Endothelial cell of umbilical vein (primary cell): ENCODE results near the gene MYOF. TPM values are rescaled to one million over a fixed set of nuclear protein-coding genes. Genes with fewer than 3 reads are reported as not detected.

Source experiments
- BruUV-seq: library from RNA; stranded (reverse); fragments of 400-500 nt; replicated peaks from 2 replicates; lab custom pipeline; 2021; lab: Mats Ljungman, UMichigan
- CTCF ChIA-PET: fragments of 300-600, 350-600 bp; sonication (Branson Sonifier 250); formaldehyde crosslinking; loops from one replicate; lab custom pipeline; 2021; ENCODE audit warnings: antibody characterized with exemption, inconsistent platforms; lab: Charles Lee
- POLR2A ChIA-PET: fragments of 300-600, 350-600 bp; sonication (Branson Sonifier 250); formaldehyde crosslinking; loops from one replicate; lab custom pipeline; 2021; ENCODE audit warnings: antibody characterized with exemption, inconsistent platforms; lab: Charles Lee
- DNase-seq: peaks from one replicate; pipeline ENCODE4 v3.0.0-alpha.2; 2011; ENCODE audit warnings: low read depth, low spot score
- FAIRE-seq: peaks from 2 replicates; lab custom pipeline; 2011; peaks lifted over from hg19 to GRCh38; lab: Jason Lieb, UNC
- H2AFZ ChIP-seq: 2 replicates; pipeline ENCODE4 v1.6.0; 2012; ENCODE audit warnings: low read depth, low read length, control low read depth, inconsistent platforms
- H3K27ac ChIP-seq: 2 replicates; pipeline ENCODE4 v1.5.1; 2011; ENCODE audit warnings: low read depth, mild to moderate bottlenecking, control low read depth, low read length, moderate library complexity; ENCODE audit not compliant: insufficient read depth
- H3K27me3 ChIP-seq, 2 experiments: 2 replicates each; pipeline versions ENCODE4 v1.6.0 to v1.6.1; 2011; ENCODE audit warnings: low read length in 2 of 2, mixed read lengths in 1 of 2; ENCODE audit not compliant: control insufficient read depth in 2 of 2, insufficient read depth in 2 of 2
- H3K36me3 ChIP-seq, 2 experiments: 2 replicates in 1 of 2; 3 replicates in 1 of 2; pipeline ENCODE4 v1.5.1; 2011; ENCODE audit warnings: low read length in 2 of 2, mild to moderate bottlenecking in 1 of 2, moderate library complexity in 1 of 2; ENCODE audit not compliant: control insufficient read depth in 2 of 2, insufficient read depth in 2 of 2; ENCODE audit errors: extremely low read depth in 1 of 2
- H3K4me1 ChIP-seq: 3 replicates; pipeline ENCODE4 v1.5.1; 2011; ENCODE audit warnings: mild to moderate bottlenecking, low read length; ENCODE audit not compliant: control insufficient read depth, insufficient read depth; ENCODE audit errors: extremely low read depth
- H3K4me2 ChIP-seq: 2 replicates; pipeline ENCODE4 v1.6.1; 2011; ENCODE audit warnings: low read length, control low read depth, mixed read lengths; ENCODE audit not compliant: insufficient read depth
- H3K4me3 ChIP-seq, 3 experiments: fragments of 200-600 bp in 1 of 3; sonication (generic), shearing (Covaris generic) in 1 of 3; replicated peaks in 1 of 3; 2 replicates each; pipeline ENCODE4 v1.5.1; 2011 to 2016; ENCODE audit warnings: control low read depth in 3 of 3, low read length in 3 of 3, mild to moderate bottlenecking in 2 of 3, inconsistent platforms in 1 of 3, low read depth in 1 of 3, moderate library complexity in 1 of 3; ENCODE audit not compliant: insufficient read depth in 1 of 3
- H3K79me2 ChIP-seq: 2 replicates; pipeline ENCODE4 v1.6.0; 2012; ENCODE audit warnings: low read length, inconsistent platforms; ENCODE audit not compliant: control insufficient read depth, insufficient read depth
- H3K9ac ChIP-seq: replicated peaks from 2 replicates; pipeline ENCODE3; 2011; ENCODE audit warnings: low read length, control low read depth; ENCODE audit not compliant: insufficient read depth; ENCODE audit errors: extremely low read depth
- H3K9me1 ChIP-seq: replicated peaks from 3 replicates; pipeline ENCODE4 v1.6.0; 2011; ENCODE audit warnings: mild to moderate bottlenecking, low read length; ENCODE audit not compliant: control insufficient read depth, insufficient read depth; ENCODE audit errors: extremely low read depth
- H3K9me3 ChIP-seq: replicated peaks from 2 replicates; pipeline ENCODE4 v1.5.1; 2012; ENCODE audit warnings: low read length, inconsistent platforms; ENCODE audit not compliant: control insufficient read depth, insufficient read depth
- H4K20me1 ChIP-seq: replicated peaks from 2 replicates; pipeline ENCODE3; 2011; ENCODE audit warnings: mild to moderate bottlenecking, low read length; ENCODE audit not compliant: control insufficient read depth, insufficient read depth; ENCODE audit errors: extremely low read depth
- CTCF ChIP-seq, 2 donors: IDR thresholded peaks; 1 replicate in 1 of 2; 2 replicates in 1 of 2; pipeline ENCODE4 v1.5.1; 2011; ENCODE audit warnings: low read length in 2 of 2, mild to moderate bottlenecking in 2 of 2, moderate library complexity in 2 of 2, control low read depth in 1 of 2, inconsistent platforms in 1 of 2, low read depth in 1 of 2; ENCODE audit not compliant: insufficient read depth in 1 of 2; ENCODE audit errors: extremely low read depth in 1 of 2
- EZH2 ChIP-seq: IDR thresholded peaks from 2 replicates; pipeline ENCODE4 v1.6.1; 2012; ENCODE audit warnings: borderline replicate concordance, low read depth, mild to moderate bottlenecking, moderate library complexity, low read length, inconsistent platforms; ENCODE audit not compliant: severe bottlenecking
- FOS ChIP-seq: IDR thresholded peaks from 2 replicates; pipeline ENCODE4 v1.6.1; 2011; ENCODE audit warnings: mild to moderate bottlenecking, low read length, moderate library complexity, borderline replicate concordance; ENCODE audit not compliant: insufficient read depth
- GATA2 ChIP-seq: IDR thresholded peaks from 2 replicates; pipeline ENCODE4 v1.7.0; 2011; ENCODE audit warnings: low read depth, mild to moderate bottlenecking, moderate library complexity, mixed read lengths, low read length; ENCODE audit not compliant: insufficient read length, insufficient read depth
- JUN ChIP-seq: IDR thresholded peaks from 2 replicates; pipeline ENCODE4 v1.6.1; 2011; ENCODE audit warnings: borderline replicate concordance, low read depth; ENCODE audit not compliant: insufficient read length, insufficient read depth
- MAX ChIP-seq: IDR thresholded peaks from 2 replicates; pipeline ENCODE4 v1.6.1; 2011; ENCODE audit not compliant: insufficient read depth, insufficient read length
- MYC ChIP-seq: IDR thresholded peaks from one replicate; pipeline ENCODE4 v1.6.1; 2011; ENCODE audit warnings: mild to moderate bottlenecking, low read depth, low read length
- POLR2A ChIP-seq: IDR thresholded peaks from 2 replicates; pipeline ENCODE4 v1.6.1; 2012; ENCODE audit warnings: low read depth, mild to moderate bottlenecking, control low read depth, low read length
- POLR2AphosphoS5 ChIP-seq: IDR thresholded peaks from 2 replicates; pipeline ENCODE4 v1.6.1; 2012; ENCODE audit warnings: low read depth, mild to moderate bottlenecking, control low read depth, low read length, moderate library complexity; ENCODE audit not compliant: insufficient read depth
- dilution Hi-C: fragments of 300-500 bp; cut with MboI; formaldehyde crosslinking; loops from one replicate; pipeline ENCODE4 v1.15.0; 2019; ENCODE audit warnings: low sequenced_read_pairs; ENCODE audit not compliant: extremely low pct_ligation_motif_present
- intact Hi-C: fragments of 100-400 bp; cut with micrococcal nuclease; formaldehyde crosslinking; loops from one replicate; pipeline ENCODE4 v1.10.0; 2022
- polyA plus RNA-seq, 4 experiments: library from polyadenylated mRNA; depleted of rRNA in 3 of 4; stranded (reverse) in 3 of 4; unstranded in 1 of 4; fragments of >200 nt; gene quantifications; 2 replicates each; pipeline versions ENCODE4 v1.2.1 to v1.2.3, GENCODE V29; 2011 to 2012; ENCODE audit warnings: missing spikeins in 1 of 4
- total RNA-seq: library from RNA; stranded (reverse); gene quantifications from 2 replicates; pipeline ENCODE4 v1.2.3, GENCODE V29; 2021

MYOF gene
- total and polyA plus RNA-seq, 2 donors (not counting 3 experiments of a cell fraction or from before 2014, with no cell fraction given): 98.4 to 379 TPM

DNA sequence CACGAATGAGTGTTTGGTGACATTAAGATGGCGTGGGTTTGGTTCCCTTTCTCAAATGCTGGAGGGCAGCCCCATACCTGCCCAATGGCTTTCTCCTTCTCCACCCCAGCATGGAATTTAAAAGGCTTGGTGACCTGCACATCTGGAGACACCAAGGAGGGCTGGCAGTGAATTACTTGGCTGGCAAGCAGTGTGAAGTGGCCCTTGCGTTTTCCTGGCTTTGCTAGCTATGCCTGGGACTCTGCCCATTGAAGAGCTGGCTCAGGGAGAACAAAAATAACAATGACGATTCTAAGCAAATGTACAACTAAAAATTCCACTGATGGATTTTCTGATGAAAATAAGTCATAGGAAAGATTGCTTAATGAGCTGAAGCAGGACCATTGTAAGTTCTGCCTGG is 204.8 kb downstream of the MYOF start:
- H3K27ac ChIP-seq: no peak overlapping the region
- no peaks in the 10 kb centered on the region for H3K9me3 ChIP-seq
- ChIA-PET CTCF (interaction anchor here (0.9 kb wide), 1 partner anchor 12 kb away, joined by 3 read pairs; no protein-coding TSS in a partner anchor), POLR2A (no interaction called here)
- intact Hi-C loops: no loop called here
- DNase-seq: no peak
- no peak overlapping the region for H2AFZ ChIP-seq
- H3K36me3 ChIP-seq: no peaks in the 10 kb centered on the region
- dilution Hi-C loops: loop anchor here (25.0 kb wide), 1 partner anchor 165 kb away; no protein-coding TSS in a partner anchor
- H4K20me1 ChIP-seq: no peaks in the 10 kb centered on the region
- no peak for TF ChIP-seq GATA2
- no peak for TF ChIP-seq MAX
- no peak for TF ChIP-seq POLR2AphosphoS5
- no peak for TF ChIP-seq CTCF (IDR thresholded peaks at IDR 0.05; ENCODE audit: extremely low read depth in 1 of 2, insufficient read depth in 1 of 2, low read depth in 1 of 2, low read length in 2 of 2)
- TF ChIP-seq JUN: no peak
- no peak for TF ChIP-seq EZH2
- TF ChIP-seq MYC: no peak
- no peak for TF ChIP-seq POLR2A
- TF ChIP-seq FOS: no peak
- no peaks in the 10 kb centered on the region for H3K4me1 ChIP-seq
- no peak overlapping the region for H3K9ac ChIP-seq
- no peak overlapping the region for H3K4me2 ChIP-seq
- no peak overlapping the region for H3K4me3 ChIP-seq
- H3K79me2 ChIP-seq: no peaks in the 10 kb centered on the region
- BruUV-seq: no TSS peak
- no peaks in the 10 kb centered on the region for H3K9me1 ChIP-seq
- H3K27me3 ChIP-seq: no peaks in the 10 kb centered on the region
- FAIRE-seq: no peak
